ENCODE data around the gene RANBP3L.
"Not testable (repeated sequence)": the region's sequence is repeated elsewhere in the genome, so short reads cannot be mapped to it uniquely, and the experiment has no call there.

The RANBP3L gene

DNA sequence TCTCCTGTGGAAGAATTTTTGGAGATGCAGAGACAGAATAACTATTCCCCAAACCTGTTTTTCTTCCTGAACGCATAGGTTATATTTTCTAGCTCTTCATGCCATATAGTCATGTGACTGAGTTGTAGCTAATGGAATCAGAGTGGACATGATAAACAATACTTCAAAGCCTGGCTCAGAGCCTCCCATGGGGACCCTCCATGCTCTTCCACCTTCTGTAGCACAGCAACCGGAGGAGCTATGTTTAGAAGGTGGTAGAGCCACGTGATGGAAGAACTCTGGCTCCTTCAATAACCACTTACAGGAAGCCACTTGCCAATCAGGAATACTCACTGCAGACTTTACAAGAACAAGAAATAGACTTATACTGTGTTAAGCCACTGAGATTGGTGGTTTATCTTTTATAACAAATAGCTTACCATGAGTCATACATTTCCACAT, 99.2 kb downstream of the RANBP3L start:
- DNase-seq, result no peak

DNA sequence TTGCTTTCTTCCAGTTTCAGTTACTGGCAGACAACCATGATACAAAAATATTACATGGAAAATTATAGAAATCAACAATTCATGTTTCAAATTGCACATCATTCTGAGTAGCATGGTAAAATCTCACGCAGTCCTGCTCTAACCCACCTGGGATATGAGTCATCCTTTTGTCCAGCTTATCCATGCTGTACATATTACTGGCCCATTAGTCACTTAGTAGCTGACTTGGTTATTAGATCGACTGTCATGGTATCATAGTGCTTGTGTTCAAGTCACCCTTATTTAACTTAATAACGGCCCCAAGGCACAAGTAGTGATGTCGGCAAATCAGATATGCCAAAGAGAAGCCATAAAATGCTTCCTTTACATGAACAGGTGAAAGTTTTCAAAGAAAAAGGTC, 101.2 kb downstream of the RANBP3L start:
- no peak for DNase-seq

DNA sequence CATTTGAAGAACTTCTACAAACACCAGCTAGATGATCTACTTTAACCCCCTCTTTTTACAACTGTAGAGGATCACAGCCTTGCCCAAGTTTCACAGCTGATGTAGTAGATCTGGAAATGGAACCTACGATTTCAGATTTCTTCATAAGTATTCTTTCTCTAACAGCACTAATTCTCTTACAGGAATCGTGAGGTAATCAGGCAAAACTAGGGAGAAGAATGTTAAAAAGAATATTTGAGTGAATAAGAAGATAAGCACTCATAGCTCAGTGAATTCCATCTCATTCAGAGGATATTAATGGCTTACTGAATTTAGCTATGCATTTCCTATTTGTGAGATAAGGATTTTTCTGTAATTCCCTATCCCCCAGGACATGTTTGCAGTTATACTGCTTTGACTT, 102.1 kb downstream of the RANBP3L start:
- no peak for DNase-seq

DNA sequence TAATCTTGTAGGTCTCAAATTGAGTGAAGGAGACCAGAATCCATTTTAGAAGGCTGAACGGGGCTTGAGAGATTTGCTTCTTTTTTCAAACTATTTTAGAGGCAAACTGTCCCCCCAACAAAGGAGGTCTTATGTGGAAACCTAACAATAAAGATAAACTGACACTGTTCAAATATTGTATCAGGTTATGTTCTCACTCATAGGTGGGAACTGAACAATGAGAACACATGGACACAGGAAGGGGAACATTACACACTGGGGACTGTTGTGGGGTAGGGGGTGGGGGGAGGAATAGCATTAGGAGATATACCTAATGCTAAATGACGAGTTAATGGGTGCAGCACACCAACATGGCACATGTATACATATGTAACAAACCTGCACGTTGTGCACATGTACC, 102.9 kb downstream of the RANBP3L start:
- not testable (repeated sequence) for DNase-seq

All from CD4-positive, alpha-beta T cell treated with Interleukin-1 beta for 1 hour (primary cell).